H9 (cell line): Measurements from ENCODE around the gene ANKS1B. TPM values are rescaled to one million over a fixed set of nuclear protein-coding genes. Genes with fewer than 3 reads are reported as not detected.

ENCODE experiments used
- DNase-seq: peaks from one replicate; pipeline ENCODE4 v3.0.0-alpha.2; 2017
- H2AFZ ChIP-seq: one replicate; pipeline ENCODE4 v1.6.1; 2013; ENCODE audit warnings: mild to moderate bottlenecking, low read length, control low read depth, moderate library complexity
- H2AK5ac ChIP-seq: 2 replicates; pipeline ENCODE4 v1.6.1; 2013; ENCODE audit warnings: low read length, control low read depth, mixed read lengths; ENCODE audit not compliant: insufficient read length
- H2BK120ac ChIP-seq: one replicate; pipeline ENCODE4 v1.6.1; 2013; ENCODE audit warnings: low read depth, mild to moderate bottlenecking, low read length, control low read depth, inconsistent platforms; ENCODE audit not compliant: poor library complexity, severe bottlenecking
- H2BK12ac ChIP-seq: 2 replicates; pipeline ENCODE4 v1.6.1; 2013; ENCODE audit warnings: low read length, control low read depth, mixed read lengths, low read depth; ENCODE audit not compliant: insufficient read length
- H2BK15ac ChIP-seq: 2 replicates; pipeline ENCODE4 v1.6.1; 2013; ENCODE audit warnings: low read depth, low read length, control low read depth
- H2BK20ac ChIP-seq: one replicate; pipeline ENCODE4 v1.6.1; 2013; ENCODE audit warnings: low read depth, mild to moderate bottlenecking, low read length, control low read depth, inconsistent platforms; ENCODE audit not compliant: poor library complexity, severe bottlenecking
- H2BK5ac ChIP-seq: 2 replicates; pipeline ENCODE4 v1.6.1; 2013; ENCODE audit warnings: low read length, control low read depth, mixed read lengths; ENCODE audit not compliant: insufficient read length
- H3K14ac ChIP-seq: 2 replicates; pipeline ENCODE4 v1.6.1; 2013; ENCODE audit warnings: low read length, control low read depth; ENCODE audit not compliant: insufficient read depth
- H3K18ac ChIP-seq: 2 replicates; pipeline ENCODE4 v1.6.1; 2013; ENCODE audit warnings: low read depth, mild to moderate bottlenecking, mixed read lengths, low read length, control low read depth; ENCODE audit not compliant: insufficient read length
- H3K23ac ChIP-seq: 2 replicates; pipeline ENCODE4 v1.6.1; 2013; ENCODE audit warnings: low read length, control low read depth, mixed read lengths, low read depth; ENCODE audit not compliant: insufficient read length
- H3K23me2 ChIP-seq: 2 replicates; pipeline ENCODE4 v1.6.1; 2013; ENCODE audit warnings: low read depth, mild to moderate bottlenecking, mixed read lengths, low read length, control low read depth; ENCODE audit not compliant: insufficient read length, poor library complexity, severe bottlenecking
- H3K27ac ChIP-seq: 2 replicates; pipeline ENCODE4 v1.5.1; 2013; ENCODE audit warnings: low read length, control low read depth, mixed read lengths, low read depth; ENCODE audit not compliant: insufficient read length
- H3K27me3 ChIP-seq: 2 replicates; pipeline ENCODE4 v1.6.1; 2013; ENCODE audit warnings: low read length, control low read depth, inconsistent platforms; ENCODE audit not compliant: insufficient read depth
- H3K4ac ChIP-seq: 2 replicates; pipeline ENCODE4 v1.6.1; 2013; ENCODE audit warnings: low read depth, mild to moderate bottlenecking, control low read depth, inconsistent platforms, low read length, moderate library complexity
- H3K4me1 ChIP-seq: 2 replicates; pipeline ENCODE4 v1.6.1; 2013; ENCODE audit warnings: low read length, control low read depth, inconsistent platforms; ENCODE audit not compliant: insufficient read depth
- H3K4me2 ChIP-seq: 2 replicates; pipeline ENCODE4 v1.6.1; 2013; ENCODE audit warnings: low read length, control low read depth, mixed read lengths; ENCODE audit not compliant: insufficient read length, insufficient read depth
- H3K56ac ChIP-seq: 2 replicates; pipeline ENCODE4 v1.6.1; 2013; ENCODE audit warnings: low read depth, mild to moderate bottlenecking, mixed read lengths, low read length, control low read depth; ENCODE audit not compliant: insufficient read length
- H3K79me1 ChIP-seq: 2 replicates; pipeline ENCODE4 v1.6.1; 2013; ENCODE audit warnings: low read depth, mild to moderate bottlenecking, moderate library complexity, low read length, control low read depth, inconsistent platforms; ENCODE audit not compliant: insufficient read depth, poor library complexity, severe bottlenecking
- H3K79me2 ChIP-seq: 2 replicates; pipeline ENCODE4 v1.6.1; 2013; ENCODE audit warnings: low read length, control low read depth, inconsistent platforms; ENCODE audit not compliant: insufficient read depth
- H3K9ac ChIP-seq: 2 replicates; pipeline ENCODE4 v1.6.1; 2013; ENCODE audit warnings: low read length, control low read depth, mixed read lengths; ENCODE audit not compliant: insufficient read length; ENCODE audit errors: extremely low read depth
- H3K9me3 ChIP-seq: one replicate; pipeline ENCODE4 v1.6.1; 2013; ENCODE audit warnings: low read depth, low read length, inconsistent platforms; ENCODE audit not compliant: control insufficient read depth
- H3T11ph ChIP-seq: one replicate; pipeline ENCODE4 v1.6.1; 2013; ENCODE audit warnings: mild to moderate bottlenecking, low read length, control low read depth, inconsistent platforms
- H4K20me1 ChIP-seq: one replicate; pipeline ENCODE4 v1.6.1; 2013; ENCODE audit not compliant: control insufficient read depth, insufficient read length, insufficient read depth
- H4K5ac ChIP-seq: 2 replicates; pipeline ENCODE4 v1.6.1; 2013; ENCODE audit warnings: low read depth, mild to moderate bottlenecking, mixed read lengths, low read length, control low read depth; ENCODE audit not compliant: insufficient read length
- H4K8ac ChIP-seq: replicated peaks from 2 replicates; pipeline ENCODE4 v1.6.1; 2013; ENCODE audit warnings: low read length, control low read depth, mixed read lengths, low read depth; ENCODE audit not compliant: insufficient read length
- H4K91ac ChIP-seq: 2 replicates; pipeline ENCODE4 v1.6.1; 2013; ENCODE audit warnings: low read depth, mild to moderate bottlenecking, moderate library complexity, mixed read lengths, low read length, control low read depth; ENCODE audit not compliant: insufficient read length
- H3K27ac Mint-ChIP-seq, 3 experiments: 2 replicates in 2 of 3; 3 replicates in 1 of 3; pipeline ENCODE4 v1.8.0; 2020 to 2021; ENCODE audit warnings: mixed read lengths in 3 of 3, mild to moderate bottlenecking in 1 of 3, moderate library complexity in 1 of 3
- H3K27me3 Mint-ChIP-seq: 2 replicates; pipeline ENCODE4 v1.8.0; 2021; ENCODE audit warnings: low read depth, mild to moderate bottlenecking, moderate library complexity, mixed read lengths
- H3K36me3 Mint-ChIP-seq, 3 experiments: 2 replicates in 2 of 3; 3 replicates in 1 of 3; pipeline ENCODE4 v1.8.0; 2020 to 2021; ENCODE audit warnings: low read depth in 3 of 3, mixed read lengths in 3 of 3; ENCODE audit not compliant: insufficient read depth in 1 of 3
- H3K4me1 Mint-ChIP-seq, 2 experiments: 2 replicates each; pipeline ENCODE4 v1.8.0; 2020; ENCODE audit warnings: mixed read lengths in 2 of 2
- H3K4me3 Mint-ChIP-seq, 2 experiments: 2 replicates in 1 of 2; 3 replicates in 1 of 2; pipeline ENCODE4 v1.8.0; 2020 to 2021; ENCODE audit warnings: mild to moderate bottlenecking in 2 of 2, mixed read lengths in 2 of 2, moderate library complexity in 1 of 2
- H3K9me3 Mint-ChIP-seq, 2 experiments: 2 replicates in 1 of 2; 3 replicates in 1 of 2; pipeline ENCODE4 v1.8.0; 2020; ENCODE audit warnings: mild to moderate bottlenecking in 2 of 2, mixed read lengths in 2 of 2, moderate library complexity in 1 of 2
- whole genome bisulfite sequencing: extraction: QIAGEN DNeasy Blood & Tissue Kit; methylation state at CpG from one replicate; pipeline ENCODE4 v1.1.7; 2013; ENCODE audit warnings: missing lambda C conversion rate, low lambda C conversion rate, mixed read lengths; ENCODE audit not compliant: insufficient read length; ENCODE audit errors: extremely low coverage; 5-methylcytosine and 5-hydroxymethylcytosine counted together
- total RNA-seq: library from RNA; stranded (reverse); gene quantifications from 2 replicates; pipeline ENCODE4 v1.2.1, GENCODE V29; 2021
- TF ChIP-seq, protein P1 (sequence below): fragments of 200-600 bp; sonication (generic); conservative IDR thresholded peaks from 3 replicates; pipeline ENCODE4 v1.8.0; 2021; ENCODE audit warnings: antibody characterized with exemption, mild to moderate bottlenecking

The ANKS1B gene
- total RNA-seq, 1 experiment from 2014 or later = 4.1 TPM

DNA sequence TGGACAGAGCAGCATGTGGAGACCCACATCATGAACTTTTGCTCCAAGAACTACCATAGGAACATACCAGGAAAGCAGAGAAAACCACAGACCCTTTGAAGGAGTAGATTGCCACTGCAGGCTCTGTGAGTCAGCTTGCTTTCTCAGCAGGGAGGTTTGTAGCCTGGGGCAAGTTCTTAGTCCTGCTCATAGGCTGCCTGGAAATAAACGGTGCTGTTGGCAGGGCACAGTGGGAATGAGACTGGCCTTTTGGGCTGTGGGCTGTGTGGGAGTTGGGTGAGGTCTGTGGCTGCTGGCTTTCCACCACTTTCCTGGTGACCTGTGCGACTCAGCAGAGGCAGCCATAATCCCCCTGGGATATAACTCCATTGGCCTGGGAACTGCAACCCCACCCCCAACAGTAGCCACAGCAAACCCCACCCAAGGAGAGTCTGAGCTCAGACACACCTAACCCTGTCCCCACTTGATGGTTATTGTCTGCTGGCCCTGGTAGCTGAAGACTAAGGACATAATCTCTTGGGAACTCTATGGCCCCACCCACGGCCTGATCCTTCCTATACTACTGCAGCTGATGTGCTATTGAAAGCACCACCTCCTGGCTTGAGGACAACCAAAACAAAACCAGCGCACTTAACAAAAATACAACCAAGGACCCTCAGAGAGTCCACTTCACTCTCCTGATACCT is 529.2 kb downstream of the ANKS1B start:
- Histone ChIP-seq H2BK12ac (no peak overlapping the region), H3K27ac (no peak overlapping the region), H4K20me1 (no peaks in the 10 kb centered on the region), H3K9me3 (no peaks in the 10 kb centered on the region), H2BK20ac (no peak overlapping the region), H3K79me1 (no peaks in the 10 kb centered on the region), H4K5ac (no peak overlapping the region), H4K91ac (no peak overlapping the region), H3K56ac (no peak overlapping the region), H3K9ac (no peak overlapping the region), H3K23ac (no peak overlapping the region), H3K23me2 (no peaks in the 10 kb centered on the region), H3K27me3 (no peaks in the 10 kb centered on the region), H3K4ac (no peak overlapping the region), H3K79me2 (no peaks in the 10 kb centered on the region), H3K14ac (no peak overlapping the region), H2BK120ac (no peak overlapping the region), H2AFZ (no peak overlapping the region), H3K4me2 (no peak overlapping the region), H2BK5ac (no peak overlapping the region), H3K18ac (no peak overlapping the region), H3K4me1 (no peaks in the 10 kb centered on the region; the same call in 1 of the 2 replicates), H2BK15ac (no peak overlapping the region), H4K8ac (no peak overlapping the region), H3T11ph (no peak overlapping the region), H2AK5ac (no peak overlapping the region)
- Mint-ChIP-seq H3K36me3 (no peaks in the 10 kb centered on the region; a peak in 1 of 7 replicates), H3K4me3 (no peak overlapping the region), H3K9me3 (peaks cover 3 to 6% of the 10 kb centered on the region in 2 experiments; a peak in 3 of 5 replicates), H3K4me1 (peaks cover 13 to 20% of the 10 kb centered on the region in 2 experiments), H3K27me3 (no peaks in the 10 kb centered on the region), H3K27ac (no peak overlapping the region; a peak in 1 of 7 replicates)
- WGBS = no CpG with 5 or more reads among the region's 4 CpGs
- peak; percentile 66 for DNase-seq
- TF ChIP-seq, protein P1, sequence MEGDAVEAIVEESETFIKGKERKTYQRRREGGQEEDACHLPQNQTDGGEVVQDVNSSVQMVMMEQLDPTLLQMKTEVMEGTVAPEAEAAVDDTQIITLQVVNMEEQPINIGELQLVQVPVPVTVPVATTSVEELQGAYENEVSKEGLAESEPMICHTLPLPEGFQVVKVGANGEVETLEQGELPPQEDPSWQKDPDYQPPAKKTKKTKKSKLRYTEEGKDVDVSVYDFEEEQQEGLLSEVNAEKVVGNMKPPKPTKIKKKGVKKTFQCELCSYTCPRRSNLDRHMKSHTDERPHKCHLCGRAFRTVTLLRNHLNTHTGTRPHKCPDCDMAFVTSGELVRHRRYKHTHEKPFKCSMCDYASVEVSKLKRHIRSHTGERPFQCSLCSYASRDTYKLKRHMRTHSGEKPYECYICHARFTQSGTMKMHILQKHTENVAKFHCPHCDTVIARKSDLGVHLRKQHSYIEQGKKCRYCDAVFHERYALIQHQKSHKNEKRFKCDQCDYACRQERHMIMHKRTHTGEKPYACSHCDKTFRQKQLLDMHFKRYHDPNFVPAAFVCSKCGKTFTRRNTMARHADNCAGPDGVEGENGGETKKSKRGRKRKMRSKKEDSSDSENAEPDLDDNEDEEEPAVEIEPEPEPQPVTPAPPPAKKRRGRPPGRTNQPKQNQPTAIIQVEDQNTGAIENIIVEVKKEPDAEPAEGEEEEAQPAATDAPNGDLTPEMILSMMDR = no peak
